Prostate gland (tissue), 2 donors: ENCODE data around the gene SLC10A2. TPM values are rescaled to one million over a fixed set of nuclear protein-coding genes. Genes with fewer than 3 reads are reported as not detected.

Experiments used
- DNase-seq: peaks from one replicate; pipeline ENCODE4 v3.0.0-alpha.2; 2019; ENCODE audit warnings: low spot score
- H3K27ac ChIP-seq, 2 donors: fragments of 200-600 bp; sonication (generic); 2 replicates each; pipeline ENCODE4 v1.5.1; 2017 to 2019
- H3K27me3 ChIP-seq: fragments of 200-600 bp; sonication (generic); replicated peaks from 2 replicates; pipeline ENCODE4 v1.5.1; 2019; ENCODE audit not compliant: insufficient read depth
- H3K36me3 ChIP-seq, 2 donors: fragments of 200-600 bp; sonication (generic); 1 replicate in 1 of 2; 2 replicates in 1 of 2; pipeline versions ENCODE4 v1.5.1 to v1.8.1; 2017 to 2019
- H3K4me1 ChIP-seq: fragments of 200-600 bp; sonication (generic); replicated peaks from 2 replicates; pipeline ENCODE4 v1.5.1; 2019
- H3K4me3 ChIP-seq, 2 donors: fragments of 200-600 bp; sonication (generic); 2 replicates each; pipeline ENCODE4 v1.5.1; 2017 to 2019
- H3K9me3 ChIP-seq: fragments of 200-600 bp; sonication (generic); 2 replicates; pipeline ENCODE4 v1.5.1; 2017
- CTCF ChIP-seq, 4 experiments: fragments of 200-600 bp in 2 of 4; fragments of 450-650 bp in 2 of 4; sonication (generic) in 2 of 4; IDR thresholded peaks; 1 replicate in 3 of 4; 2 replicates in 1 of 4; pipeline ENCODE4 v1.5.1; 2016 to 2019; ENCODE audit warnings: antibody characterized with exemption in 4 of 4, mild to moderate bottlenecking in 2 of 4, moderate library complexity in 2 of 4
- POLR2A ChIP-seq: fragments of 450-650 bp; IDR thresholded peaks from one replicate; pipeline ENCODE4 v1.6.1; 2016; ENCODE audit warnings: antibody characterized with exemption, mild to moderate bottlenecking
- POLR2AphosphoS5 ChIP-seq: sonication (generic); formaldehyde crosslinking; IDR thresholded peaks from one replicate; pipeline ENCODE4 v1.6.1; 2017; ENCODE audit warnings: antibody characterized with exemption
- WGBS: methylation state at CpG from one replicate; pipeline ENCODE4 v1.1.5; 2018; 5-methylcytosine and 5-hydroxymethylcytosine counted together
- intact Hi-C: fragments of 100-400 bp; cut with DNase I; formaldehyde crosslinking; loops from one replicate; pipeline ENCODE4 v1.14.2; 2022
- total RNA-seq, 2 donors: library from RNA; depleted of rRNA; stranded (reverse); fragments of >200 nt; gene quantifications; one replicate each; pipeline ENCODE4 v1.1.0, GENCODE V29; 2016

SLC10A2 gene
- total RNA-seq, 2 donors from 2014 or later = not detected

- WGBS = 28% methylated on average over 1 of the region's 1 CpG
- no peaks in the 10 kb centered on the region for H3K4me1 ChIP-seq
- no peaks in the 10 kb centered on the region for H3K36me3 ChIP-seq
- intact Hi-C loops = no loop called here
- no peak for DNase-seq
- TF ChIP-seq CTCF (IDR thresholded peaks at IDR 0.05) (no peak), POLR2AphosphoS5 (no peak), POLR2A (no peak)
- no peaks in the 10 kb centered on the region for H3K9me3 ChIP-seq
- H3K4me3 ChIP-seq = no peak overlapping the region
- H3K27me3 ChIP-seq = no peaks in the 10 kb centered on the region
- no peak overlapping the region for H3K27ac ChIP-seq
Measured at GRCh38 chr13:103009051-103009840, 57.0 kb downstream of the SLC10A2 start.

GRCh38 chr13:103007427-103007762 lies 58.8 kb downstream of the SLC10A2 start:
- no peaks in the 10 kb centered on the region for H3K9me3 ChIP-seq
- H3K4me3 ChIP-seq = no peak overlapping the region
- H3K4me1 ChIP-seq = no peaks in the 10 kb centered on the region
- 90% methylated on average over 4 of the region's 4 CpGs for WGBS
- no peaks in the 10 kb centered on the region for H3K36me3 ChIP-seq
- intact Hi-C loops = no loop called here
- no peaks in the 10 kb centered on the region for H3K27me3 ChIP-seq
- DNase-seq = no peak
- TF ChIP-seq POLR2A (no peak), CTCF (IDR thresholded peaks at IDR 0.05) (no peak), POLR2AphosphoS5 (no peak)
- H3K27ac ChIP-seq = no peak overlapping the region

GRCh38 chr13:103006641-103007426 lies 59.4 kb downstream of the SLC10A2 start:
- no peaks in the 10 kb centered on the region for H3K9me3 ChIP-seq
- intact Hi-C loops = no loop called here
- H3K36me3 ChIP-seq = no peaks in the 10 kb centered on the region
- H3K4me3 ChIP-seq = no peak overlapping the region
- no peaks in the 10 kb centered on the region for H3K27me3 ChIP-seq
- WGBS = 69% methylated on average over 11 of the region's 11 CpGs
- no peak overlapping the region for H3K27ac ChIP-seq
- no peak for DNase-seq
- TF ChIP-seq CTCF (IDR thresholded peaks at IDR 0.05) (no peak), POLR2A (no peak), POLR2AphosphoS5 (no peak)
- no peaks in the 10 kb centered on the region for H3K4me1 ChIP-seq

GRCh38 chr13:103004661-103005345 lies 61.4 kb downstream of the SLC10A2 start:
- H3K27ac ChIP-seq = no peak overlapping the region
- no peak overlapping the region for H3K4me3 ChIP-seq
- no peaks in the 10 kb centered on the region for H3K27me3 ChIP-seq
- WGBS = 81% methylated on average over 4 of the region's 4 CpGs
- H3K36me3 ChIP-seq = no peaks in the 10 kb centered on the region
- no peaks in the 10 kb centered on the region for H3K4me1 ChIP-seq
- intact Hi-C loops = no loop called here
- DNase-seq = no peak
- no peak for TF ChIP-seq POLR2AphosphoS5
- TF ChIP-seq CTCF (IDR thresholded peaks at IDR 0.05) = no peak
- TF ChIP-seq POLR2A = no peak
- H3K9me3 ChIP-seq = no peaks in the 10 kb centered on the region
